Osteocyte (in vitro differentiated cells): ENCODE measurements around the gene PARP8. TPM values are rescaled to one million over a fixed set of nuclear protein-coding genes. Genes with fewer than 3 reads are reported as not detected.
"Not testable (repeated sequence)": the region's sequence is repeated elsewhere in the genome, so short reads cannot be mapped to it uniquely, and the experiment has no call there.

Source experiments
- DNase-seq: peaks from one replicate; pipeline ENCODE4 v3.0.0; 2021; ENCODE audit warnings: mixed read lengths; ENCODE audit not compliant: unreplicated experiment; ENCODE audit errors: extremely low spot score
- H3K27ac Mint-ChIP-seq: one replicate; pipeline ENCODE4 v1.8.0; 2021; ENCODE audit warnings: mild to moderate bottlenecking, mixed read lengths; ENCODE audit not compliant: unreplicated experiment
- H3K27me3 Mint-ChIP-seq: one replicate; pipeline ENCODE4 v1.8.0; 2021; ENCODE audit warnings: mixed read lengths; ENCODE audit not compliant: unreplicated experiment
- H3K36me3 Mint-ChIP-seq: one replicate; pipeline ENCODE4 v1.8.0; 2021; ENCODE audit warnings: mixed read lengths; ENCODE audit not compliant: unreplicated experiment
- H3K4me1 Mint-ChIP-seq: one replicate; pipeline ENCODE4 v1.8.0; 2021; ENCODE audit warnings: mixed read lengths; ENCODE audit not compliant: unreplicated experiment
- H3K4me3 Mint-ChIP-seq: one replicate; pipeline ENCODE4 v1.8.0; 2021; ENCODE audit warnings: mild to moderate bottlenecking, moderate library complexity, mixed read lengths; ENCODE audit not compliant: unreplicated experiment
- H3K9me3 Mint-ChIP-seq: one replicate; pipeline ENCODE4 v1.8.0; 2021; ENCODE audit warnings: mixed read lengths; ENCODE audit not compliant: unreplicated experiment
- CTCF ChIP-seq: fragments of 200-600 bp; sonication (generic); IDR thresholded peaks from 2 replicates; pipeline ENCODE4 v1.5.0; 2021; ENCODE audit warnings: antibody characterized with exemption, mild to moderate bottlenecking, moderate library complexity
- total RNA-seq: library from RNA; stranded (reverse); gene quantifications from 2 replicates; pipeline ENCODE4 v1.2.1, GENCODE V29; 2021

PARP8 gene
- total RNA-seq, 1 donor from 2014 or later = 23.9 TPM

DNA sequence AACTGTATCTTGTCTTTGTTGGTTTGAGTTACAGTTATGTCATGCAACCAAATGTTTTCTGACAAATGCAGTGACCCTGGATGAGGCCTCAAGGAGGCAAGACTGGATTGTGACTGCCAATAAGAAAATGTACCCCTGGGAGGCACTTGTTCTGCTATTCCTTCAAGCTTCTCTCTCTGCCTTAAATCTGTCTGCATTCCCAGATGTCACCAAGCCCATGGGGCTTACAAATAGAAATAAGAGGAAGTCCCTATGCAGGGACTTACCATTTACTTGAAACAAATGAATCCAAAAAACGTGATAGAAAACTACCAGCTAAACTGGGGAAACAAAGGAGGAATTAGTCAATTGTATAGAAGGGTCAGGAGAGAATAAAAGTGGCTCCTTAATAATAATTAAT, 8.2 kb upstream of the PARP8 start:
- Mint-ChIP-seq H3K4me3 (no peak overlapping the region), H3K9me3 (peaks cover 3% of the 10 kb centered on the region), H3K27ac (no peak overlapping the region), H3K4me1 (no peaks in the 10 kb centered on the region), H3K27me3 (peaks cover 3% of the 10 kb centered on the region), H3K36me3 (no peaks in the 10 kb centered on the region)
- no peak for DNase-seq
- no peak for TF ChIP-seq CTCF

GRCh38 chr5:50663636-50664035, 2.8 kb upstream of the PARP8 start:
- Mint-ChIP-seq H3K4me1 (peaks cover 12% of the 10 kb centered on the region), H3K9me3 (peaks cover 3% of the 10 kb centered on the region), H3K36me3 (no peaks in the 10 kb centered on the region), H3K4me3 (no peak overlapping the region), H3K27ac (no peak overlapping the region), H3K27me3 (peaks cover 3% of the 10 kb centered on the region)
- no peak for DNase-seq
- no peak for TF ChIP-seq CTCF

- H3K27me3 Mint-ChIP-seq = peaks cover 3% of the 10 kb centered on the region
- peak overlapping the region; percentile 81 for H3K4me3 Mint-ChIP-seq
- H3K4me1 Mint-ChIP-seq = peaks cover 26% of the 10 kb centered on the region
- no peak for DNase-seq
- TF ChIP-seq CTCF = no peak
- H3K36me3 Mint-ChIP-seq = no peaks in the 10 kb centered on the region
- peaks cover 3% of the 10 kb centered on the region for H3K9me3 Mint-ChIP-seq
- H3K27ac Mint-ChIP-seq = peak overlapping the region; percentile 5
Observed at GRCh38 chr5:50665091-50665490, 1.3 kb upstream of the PARP8 start.

GRCh38 chr5:50665761-50666202, 655 bp upstream of the PARP8 start:
- H3K27ac Mint-ChIP-seq = peak overlapping the region; percentile 88
- H3K27me3 Mint-ChIP-seq, H3K36me3 Mint-ChIP-seq, H3K9me3 Mint-ChIP-seq, DNase-seq: not testable (repeated sequence)
- peaks cover 29% of the 10 kb centered on the region for H3K4me1 Mint-ChIP-seq
- H3K4me3 Mint-ChIP-seq = peak overlapping the region; percentile 81

DNA sequence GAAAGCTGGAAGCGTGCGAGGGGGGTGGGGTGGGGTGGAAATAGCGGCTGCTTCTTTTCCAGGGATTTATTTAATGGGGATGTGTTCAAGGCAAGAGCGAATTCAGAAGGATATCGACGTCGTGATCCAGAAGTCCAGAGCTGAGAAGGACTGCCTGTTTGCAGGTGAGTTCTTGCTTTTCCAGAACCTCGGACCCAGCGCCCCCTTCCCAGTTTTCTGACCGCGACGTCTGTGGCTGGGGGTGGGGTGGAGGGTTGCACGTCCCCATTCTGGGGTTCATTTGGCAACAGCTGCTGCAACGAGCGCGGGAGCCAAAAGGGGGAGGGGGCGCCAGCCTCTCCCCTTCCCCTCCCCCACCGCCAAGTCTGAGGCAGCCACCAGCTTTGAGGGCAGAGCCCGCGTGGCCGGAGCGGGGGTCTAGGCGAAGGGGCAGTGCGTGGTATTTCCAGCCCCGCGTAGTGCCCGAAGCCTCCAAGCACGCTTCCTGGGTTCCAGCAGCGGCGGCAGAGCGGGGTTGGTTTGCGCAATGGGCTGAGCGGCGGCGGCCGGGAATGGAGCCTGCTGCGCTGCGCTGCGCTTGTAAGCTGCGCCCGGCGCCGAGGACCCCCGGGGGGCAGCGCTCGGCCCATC, 701 bp downstream of the PARP8 start:
- Mint-ChIP-seq H3K9me3 (no peaks in the 10 kb centered on the region), H3K4me3 (peak overlapping the region; percentile 95), H3K36me3 (no peaks in the 10 kb centered on the region), H3K27me3 (no peaks in the 10 kb centered on the region), H3K4me1 (peaks cover 40% of the 10 kb centered on the region), H3K27ac (peak overlapping the region; percentile 99)
- no peak for DNase-seq
- no peak for TF ChIP-seq CTCF
